Measurements from ENCODE around the gene HOXB6.

HOXB6 gene

GRCh38 chr17:48567209-48567608, 37.6 kb downstream of the HOXB6 start:
- no peak overlapping the region for H3K27ac ChIP-seq
- TF ChIP-seq CTCF (IDR thresholded peaks at IDR 0.05), result no peak
- TF ChIP-seq ZFX (IDR thresholded peaks at IDR 0.05; ENCODE audit: borderline replicate concordance), result no peak

DNA sequence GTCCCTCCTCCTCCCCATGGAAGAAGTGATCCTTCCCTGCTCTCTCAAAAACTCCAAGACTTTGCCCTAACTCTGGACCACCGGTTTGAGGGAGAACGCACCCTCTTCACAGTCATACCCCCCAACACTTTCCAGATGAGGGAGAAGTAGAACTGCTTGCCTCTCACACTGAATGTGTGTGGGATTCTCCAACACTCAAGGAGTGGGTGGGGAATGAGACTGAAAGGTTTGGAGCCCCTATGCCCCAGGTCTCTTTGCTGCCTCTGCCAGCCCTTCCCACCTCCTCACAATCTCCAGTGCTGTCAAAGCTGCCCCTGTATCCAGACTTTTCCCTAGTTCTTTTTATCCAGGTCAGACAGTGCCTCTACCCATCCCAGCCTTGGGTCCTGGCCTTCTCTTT, 38.1 kb downstream of the HOXB6 start:
- TF ChIP-seq CTCF (IDR thresholded peaks at IDR 0.05), result no peak
- no peak for TF ChIP-seq ZFX (IDR thresholded peaks at IDR 0.05; ENCODE audit: borderline replicate concordance)
- no peak overlapping the region for H3K27ac ChIP-seq

- H3K27ac ChIP-seq, result no peak overlapping the region
These were observed 38.7 kb downstream of the HOXB6 start for GRCh38 chr17:48565925-48566710.

GRCh38 chr17:48565022-48565554, 39.7 kb downstream of the HOXB6 start:
- TF ChIP-seq CTCF (IDR thresholded peaks at IDR 0.05) (no peak), ZFX (IDR thresholded peaks at IDR 0.05; ENCODE audit: borderline replicate concordance) (no peak)

More at GRCh38 chr17:48565925-48566710, 38.7 kb downstream of the HOXB6 start:
- TF ChIP-seq CTCF (IDR thresholded peaks at IDR 0.05) (no peak), ZFX (IDR thresholded peaks at IDR 0.05; ENCODE audit: borderline replicate concordance) (no peak)

DNA sequence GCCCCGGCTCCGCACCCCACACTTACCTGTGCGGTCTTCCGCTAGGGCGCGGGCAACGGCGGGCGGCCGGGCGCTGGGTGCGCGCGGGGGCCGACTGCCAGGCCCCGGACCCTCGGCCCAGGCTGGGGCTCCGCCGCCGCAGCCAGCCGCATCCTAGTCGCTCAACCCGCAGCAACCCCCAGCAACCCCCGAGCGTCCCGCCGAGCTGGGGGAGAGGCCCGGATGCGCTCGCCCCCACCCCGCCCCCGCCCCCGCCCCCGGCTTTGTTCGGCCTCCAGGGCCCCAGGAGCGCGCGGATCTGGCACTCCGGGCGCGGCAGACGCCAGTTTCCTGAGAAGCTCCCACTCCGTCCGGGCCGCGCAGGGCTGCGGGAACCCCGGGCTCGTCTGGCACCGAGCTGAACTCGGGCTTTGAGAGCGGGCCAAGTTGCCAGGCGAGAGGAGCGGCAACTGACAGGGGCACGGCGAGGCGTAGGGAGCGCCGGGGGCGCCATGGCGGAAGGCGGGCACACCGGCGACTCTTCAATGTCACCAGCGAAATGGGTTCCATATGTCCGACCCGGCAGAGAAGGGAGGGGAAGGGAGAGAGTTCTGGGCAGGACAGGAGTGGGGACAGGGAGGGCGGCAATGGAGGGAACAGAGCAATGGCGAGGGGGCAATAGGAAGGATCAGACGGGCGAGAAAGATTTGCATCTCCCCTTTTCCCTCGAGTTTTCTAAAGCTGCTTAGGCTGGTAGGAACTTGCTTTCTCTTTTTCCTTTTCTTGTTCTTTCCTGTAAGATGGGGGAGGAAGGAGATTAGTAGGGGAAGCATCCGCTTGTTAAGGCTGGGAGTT, 40.4 kb downstream of the HOXB6 start:
- no peak overlapping the region for H3K27ac ChIP-seq
- TF ChIP-seq CTCF (IDR thresholded peaks at IDR 0.05) (no peak), ZFX (IDR thresholded peaks at IDR 0.05; ENCODE audit: borderline replicate concordance) (no peak)

More at GRCh38 chr17:48565022-48565554, 39.7 kb downstream of the HOXB6 start:
- H3K27ac ChIP-seq, result no peak overlapping the region

GRCh38 chr17:48563867-48564187, 41.0 kb downstream of the HOXB6 start:
- TF ChIP-seq ZFX (IDR thresholded peaks at IDR 0.05; ENCODE audit: borderline replicate concordance) (no peak), CTCF (IDR thresholded peaks at IDR 0.05) (no peak)
- H3K27ac ChIP-seq, result no peak overlapping the region

Data from 22Rv1 (cell line).